H9 (cell line): ENCODE measurements around the gene COMMD1. TPM values are rescaled to one million over a fixed set of nuclear protein-coding genes. Genes with fewer than 3 reads are reported as not detected.

ENCODE experiments used
- DNase-seq: peaks from one replicate; pipeline ENCODE4 v3.0.0-alpha.2; 2017
- H2AFZ ChIP-seq: one replicate; pipeline ENCODE4 v1.6.1; 2013; ENCODE audit warnings: mild to moderate bottlenecking, low read length, control low read depth, moderate library complexity
- H2AK5ac ChIP-seq: 2 replicates; pipeline ENCODE4 v1.6.1; 2013; ENCODE audit warnings: low read length, control low read depth, mixed read lengths; ENCODE audit not compliant: insufficient read length
- H2BK120ac ChIP-seq: one replicate; pipeline ENCODE4 v1.6.1; 2013; ENCODE audit warnings: low read depth, mild to moderate bottlenecking, low read length, control low read depth, inconsistent platforms; ENCODE audit not compliant: poor library complexity, severe bottlenecking
- H2BK12ac ChIP-seq: 2 replicates; pipeline ENCODE4 v1.6.1; 2013; ENCODE audit warnings: low read length, control low read depth, mixed read lengths, low read depth; ENCODE audit not compliant: insufficient read length
- H2BK15ac ChIP-seq: 2 replicates; pipeline ENCODE4 v1.6.1; 2013; ENCODE audit warnings: low read depth, low read length, control low read depth
- H2BK20ac ChIP-seq: one replicate; pipeline ENCODE4 v1.6.1; 2013; ENCODE audit warnings: low read depth, mild to moderate bottlenecking, low read length, control low read depth, inconsistent platforms; ENCODE audit not compliant: poor library complexity, severe bottlenecking
- H2BK5ac ChIP-seq: 2 replicates; pipeline ENCODE4 v1.6.1; 2013; ENCODE audit warnings: low read length, control low read depth, mixed read lengths; ENCODE audit not compliant: insufficient read length
- H3K14ac ChIP-seq: 2 replicates; pipeline ENCODE4 v1.6.1; 2013; ENCODE audit warnings: low read length, control low read depth; ENCODE audit not compliant: insufficient read depth
- H3K18ac ChIP-seq: 2 replicates; pipeline ENCODE4 v1.6.1; 2013; ENCODE audit warnings: low read depth, mild to moderate bottlenecking, mixed read lengths, low read length, control low read depth; ENCODE audit not compliant: insufficient read length
- H3K23ac ChIP-seq: 2 replicates; pipeline ENCODE4 v1.6.1; 2013; ENCODE audit warnings: low read length, control low read depth, mixed read lengths, low read depth; ENCODE audit not compliant: insufficient read length
- H3K23me2 ChIP-seq: 2 replicates; pipeline ENCODE4 v1.6.1; 2013; ENCODE audit warnings: low read depth, mild to moderate bottlenecking, mixed read lengths, low read length, control low read depth; ENCODE audit not compliant: insufficient read length, poor library complexity, severe bottlenecking
- H3K27ac ChIP-seq: 2 replicates; pipeline ENCODE4 v1.5.1; 2013; ENCODE audit warnings: low read length, control low read depth, mixed read lengths, low read depth; ENCODE audit not compliant: insufficient read length
- H3K27me3 ChIP-seq: 2 replicates; pipeline ENCODE4 v1.6.1; 2013; ENCODE audit warnings: low read length, control low read depth, inconsistent platforms; ENCODE audit not compliant: insufficient read depth
- H3K4ac ChIP-seq: 2 replicates; pipeline ENCODE4 v1.6.1; 2013; ENCODE audit warnings: low read depth, mild to moderate bottlenecking, control low read depth, inconsistent platforms, low read length, moderate library complexity
- H3K4me1 ChIP-seq: 2 replicates; pipeline ENCODE4 v1.6.1; 2013; ENCODE audit warnings: low read length, control low read depth, inconsistent platforms; ENCODE audit not compliant: insufficient read depth
- H3K4me2 ChIP-seq: 2 replicates; pipeline ENCODE4 v1.6.1; 2013; ENCODE audit warnings: low read length, control low read depth, mixed read lengths; ENCODE audit not compliant: insufficient read length, insufficient read depth
- H3K56ac ChIP-seq: 2 replicates; pipeline ENCODE4 v1.6.1; 2013; ENCODE audit warnings: low read depth, mild to moderate bottlenecking, mixed read lengths, low read length, control low read depth; ENCODE audit not compliant: insufficient read length
- H3K79me1 ChIP-seq: 2 replicates; pipeline ENCODE4 v1.6.1; 2013; ENCODE audit warnings: low read depth, mild to moderate bottlenecking, moderate library complexity, low read length, control low read depth, inconsistent platforms; ENCODE audit not compliant: insufficient read depth, poor library complexity, severe bottlenecking
- H3K79me2 ChIP-seq: 2 replicates; pipeline ENCODE4 v1.6.1; 2013; ENCODE audit warnings: low read length, control low read depth, inconsistent platforms; ENCODE audit not compliant: insufficient read depth
- H3K9ac ChIP-seq: 2 replicates; pipeline ENCODE4 v1.6.1; 2013; ENCODE audit warnings: low read length, control low read depth, mixed read lengths; ENCODE audit not compliant: insufficient read length; ENCODE audit errors: extremely low read depth
- H3K9me3 ChIP-seq: one replicate; pipeline ENCODE4 v1.6.1; 2013; ENCODE audit warnings: low read depth, low read length, inconsistent platforms; ENCODE audit not compliant: control insufficient read depth
- H3T11ph ChIP-seq: one replicate; pipeline ENCODE4 v1.6.1; 2013; ENCODE audit warnings: mild to moderate bottlenecking, low read length, control low read depth, inconsistent platforms
- H4K20me1 ChIP-seq: one replicate; pipeline ENCODE4 v1.6.1; 2013; ENCODE audit not compliant: control insufficient read depth, insufficient read length, insufficient read depth
- H4K5ac ChIP-seq: 2 replicates; pipeline ENCODE4 v1.6.1; 2013; ENCODE audit warnings: low read depth, mild to moderate bottlenecking, mixed read lengths, low read length, control low read depth; ENCODE audit not compliant: insufficient read length
- H4K8ac ChIP-seq: replicated peaks from 2 replicates; pipeline ENCODE4 v1.6.1; 2013; ENCODE audit warnings: low read length, control low read depth, mixed read lengths, low read depth; ENCODE audit not compliant: insufficient read length
- H4K91ac ChIP-seq: 2 replicates; pipeline ENCODE4 v1.6.1; 2013; ENCODE audit warnings: low read depth, mild to moderate bottlenecking, moderate library complexity, mixed read lengths, low read length, control low read depth; ENCODE audit not compliant: insufficient read length
- H3K27ac Mint-ChIP-seq, 3 experiments: 2 replicates in 2 of 3; 3 replicates in 1 of 3; pipeline ENCODE4 v1.8.0; 2020 to 2021; ENCODE audit warnings: mixed read lengths in 3 of 3, mild to moderate bottlenecking in 1 of 3, moderate library complexity in 1 of 3
- H3K27me3 Mint-ChIP-seq: 2 replicates; pipeline ENCODE4 v1.8.0; 2021; ENCODE audit warnings: low read depth, mild to moderate bottlenecking, moderate library complexity, mixed read lengths
- H3K36me3 Mint-ChIP-seq, 3 experiments: 2 replicates in 2 of 3; 3 replicates in 1 of 3; pipeline ENCODE4 v1.8.0; 2020 to 2021; ENCODE audit warnings: low read depth in 3 of 3, mixed read lengths in 3 of 3; ENCODE audit not compliant: insufficient read depth in 1 of 3
- H3K4me1 Mint-ChIP-seq, 2 experiments: 2 replicates each; pipeline ENCODE4 v1.8.0; 2020; ENCODE audit warnings: mixed read lengths in 2 of 2
- H3K4me3 Mint-ChIP-seq, 2 experiments: 2 replicates in 1 of 2; 3 replicates in 1 of 2; pipeline ENCODE4 v1.8.0; 2020 to 2021; ENCODE audit warnings: mild to moderate bottlenecking in 2 of 2, mixed read lengths in 2 of 2, moderate library complexity in 1 of 2
- H3K9me3 Mint-ChIP-seq, 2 experiments: 2 replicates in 1 of 2; 3 replicates in 1 of 2; pipeline ENCODE4 v1.8.0; 2020; ENCODE audit warnings: mild to moderate bottlenecking in 2 of 2, mixed read lengths in 2 of 2, moderate library complexity in 1 of 2
- CTCF ChIP-seq: fragments of 200-600 bp; sonication (generic); conservative IDR thresholded peaks from 3 replicates; pipeline ENCODE4 v1.8.0; 2021; ENCODE audit warnings: antibody characterized with exemption, mild to moderate bottlenecking
- WGBS: extraction: QIAGEN DNeasy Blood & Tissue Kit; methylation state at CpG from one replicate; pipeline ENCODE4 v1.1.7; 2013; ENCODE audit warnings: missing lambda C conversion rate, low lambda C conversion rate, mixed read lengths; ENCODE audit not compliant: insufficient read length; ENCODE audit errors: extremely low coverage; 5-methylcytosine and 5-hydroxymethylcytosine counted together
- total RNA-seq: library from RNA; stranded (reverse); gene quantifications from 2 replicates; pipeline ENCODE4 v1.2.1, GENCODE V29; 2021

The COMMD1 gene
- total RNA-seq, 1 experiment from 2014 or later: 31.5 TPM

GRCh38 chr2:61885896-61886603 is 19.4 kb upstream of the COMMD1 start:
- Histone ChIP-seq H3K79me1 (peaks cover 3% of the 10 kb centered on the region), H3T11ph (no peak overlapping the region), H3K27me3 (no peaks in the 10 kb centered on the region), H3K18ac (no peak overlapping the region), H2AFZ (no peak overlapping the region), H3K79me2 (peaks cover 27% of the 10 kb centered on the region), H2BK12ac (no peak overlapping the region), H2BK15ac (no peak overlapping the region), H3K23ac (no peak overlapping the region), H2BK5ac (no peak overlapping the region), H4K20me1 (no peaks in the 10 kb centered on the region), H3K14ac (no peak overlapping the region), H3K4me2 (peak overlapping the region; percentile 95), H3K4me1 (no peaks in the 10 kb centered on the region; the same call in 1 of the 2 replicates), H3K23me2 (peaks cover 6% of the 10 kb centered on the region), H2AK5ac (no peak overlapping the region), H4K5ac (no peak overlapping the region), H3K56ac (no peak overlapping the region), H2BK120ac (no peak overlapping the region), H3K4ac (no peak overlapping the region), H4K8ac (no peak overlapping the region), H3K27ac (no peak overlapping the region), H2BK20ac (no peak overlapping the region), H3K9me3 (no peaks in the 10 kb centered on the region), H4K91ac (no peak overlapping the region), H3K9ac (no peak overlapping the region)
- no peak for DNase-seq
- H3K36me3 Mint-ChIP-seq: peaks cover 40 to 67% (median 62%) of the 10 kb centered on the region in 3 experiments
- TF ChIP-seq CTCF: no peak
- H3K4me1 Mint-ChIP-seq: peaks cover 13 to 19% of the 10 kb centered on the region in 2 experiments
- peak overlapping the region in 1 of 3 experiments; percentile 68; a peak in 1 of 7 replicates for H3K27ac Mint-ChIP-seq
- no peaks in the 10 kb centered on the region for H3K9me3 Mint-ChIP-seq
- no peaks in the 10 kb centered on the region for H3K27me3 Mint-ChIP-seq
- WGBS: no CpG with 5 or more reads among the region's 18 CpGs
- peak overlapping the region; percentile 99 to 100 for H3K4me3 Mint-ChIP-seq
